ENCODE data around the gene DEFB131B.
"Not testable (repeated sequence)": the region's sequence is repeated elsewhere in the genome, so short reads cannot be mapped to it uniquely, and the experiment has no call there.

- TF ChIP-seq CTCF, POLR2A, POLR2AphosphoS5 (IDR thresholded peaks at IDR 0.05): not testable (repeated sequence)
Measured at GRCh38 chr11:71853895-71854294, 24.4 kb upstream of the DEFB131B start.
